Activated naive CD4-positive, alpha-beta T cell treated with anti-CD3 and anti-CD28 coated beads, Interleukin-2, amount 50 U/mL, for 24 hours (primary cell): ENCODE measurements around the gene SARNP.
A peak's percentile ranks its signal among the peaks of the same experiment; 100 is the strongest.

ENCODE experiments used
- H3K27ac Mint-ChIP-seq: one replicate; pipeline ENCODE4 v1.8.0; 2021; ENCODE audit warnings: mild to moderate bottlenecking, mixed read lengths
- H3K27me3 Mint-ChIP-seq: one replicate; pipeline ENCODE4 v1.8.0; 2021; ENCODE audit warnings: mixed read lengths
- H3K36me3 Mint-ChIP-seq: one replicate; pipeline ENCODE4 v1.8.0; 2021; ENCODE audit warnings: mixed read lengths
- H3K4me1 Mint-ChIP-seq: one replicate; pipeline ENCODE4 v1.8.0; 2021; ENCODE audit warnings: mixed read lengths
- H3K4me3 Mint-ChIP-seq: one replicate; pipeline ENCODE4 v1.8.0; 2021; ENCODE audit warnings: mild to moderate bottlenecking, mixed read lengths
- H3K9me3 Mint-ChIP-seq: one replicate; pipeline ENCODE4 v1.8.0; 2021; ENCODE audit warnings: mixed read lengths

The SARNP gene

GRCh38 chr12:55822228-55822627, 4.7 kb upstream of the SARNP start:
- no peaks in the 10 kb centered on the region for H3K27me3 Mint-ChIP-seq
- peaks cover 46% of the 10 kb centered on the region for H3K4me1 Mint-ChIP-seq
- no peaks in the 10 kb centered on the region for H3K9me3 Mint-ChIP-seq
- H3K4me3 Mint-ChIP-seq: no peak overlapping the region
- peak overlapping the region; percentile 8 for H3K27ac Mint-ChIP-seq
- peaks cover 4% of the 10 kb centered on the region for H3K36me3 Mint-ChIP-seq

- H3K9me3 Mint-ChIP-seq: no peaks in the 10 kb centered on the region
- H3K27ac Mint-ChIP-seq: peak overlapping the region; percentile 72
- H3K4me1 Mint-ChIP-seq: peaks cover 38% of the 10 kb centered on the region
- H3K36me3 Mint-ChIP-seq: peaks cover 2% of the 10 kb centered on the region
- H3K4me3 Mint-ChIP-seq: no peak overlapping the region
- H3K27me3 Mint-ChIP-seq: no peaks in the 10 kb centered on the region
Observed at GRCh38 chr12:55820679-55821078, 3.2 kb upstream of the SARNP start.

DNA sequence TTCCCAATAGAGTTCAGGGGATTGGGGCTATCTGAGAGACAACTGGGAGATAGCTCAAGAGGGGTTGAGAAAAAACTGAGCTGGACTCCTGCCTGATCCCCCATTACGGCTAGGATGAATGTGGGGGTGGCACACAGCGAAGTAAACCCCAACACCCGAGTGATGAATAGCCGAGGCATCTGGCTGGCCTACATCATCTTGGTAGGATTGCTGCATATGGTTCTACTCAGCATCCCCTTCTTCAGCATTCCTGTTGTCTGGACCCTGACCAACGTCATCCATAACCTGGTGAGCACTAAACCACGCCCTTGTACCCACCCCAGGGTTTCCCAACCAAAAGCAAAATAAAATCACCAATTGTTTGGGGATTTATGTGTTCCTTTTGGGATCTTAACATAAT, 1.4 kb upstream of the SARNP start:
- peak overlapping the region; percentile 32 for H3K27ac Mint-ChIP-seq
- peaks cover 41% of the 10 kb centered on the region for H3K4me1 Mint-ChIP-seq
- no peak overlapping the region for H3K4me3 Mint-ChIP-seq
- no peaks in the 10 kb centered on the region for H3K9me3 Mint-ChIP-seq
- no peaks in the 10 kb centered on the region for H3K36me3 Mint-ChIP-seq
- no peaks in the 10 kb centered on the region for H3K27me3 Mint-ChIP-seq

DNA sequence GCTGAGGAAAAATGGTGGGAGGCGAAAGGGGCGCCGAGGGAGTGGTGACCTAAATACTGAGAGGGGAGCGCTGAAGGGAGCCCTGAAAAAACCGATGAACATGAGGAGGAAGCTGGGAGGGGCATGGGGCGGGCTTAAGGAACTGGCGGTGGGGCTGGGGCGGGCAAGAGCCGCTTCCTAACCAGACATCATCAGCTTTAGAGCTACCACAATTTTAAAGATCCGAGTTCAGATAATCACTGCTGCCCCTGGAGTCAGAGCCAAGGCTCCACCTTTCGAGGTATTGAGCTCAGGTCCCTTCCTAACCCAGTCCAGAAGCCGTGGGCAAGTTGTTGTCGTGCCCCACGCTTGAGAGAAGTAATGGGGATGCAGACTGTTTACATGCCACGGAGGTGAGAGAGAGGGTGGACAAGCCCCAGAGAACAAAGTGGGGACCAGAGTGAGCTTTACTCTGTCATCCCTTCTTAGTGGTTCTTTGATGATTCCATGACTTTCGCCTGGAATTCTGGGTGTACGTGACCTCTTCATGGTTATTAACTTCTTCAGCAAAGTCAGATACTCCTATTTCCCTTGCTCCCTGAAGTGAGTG, 710 bp upstream of the SARNP start:
- no peak overlapping the region for H3K4me3 Mint-ChIP-seq
- no peaks in the 10 kb centered on the region for H3K27me3 Mint-ChIP-seq
- H3K4me1 Mint-ChIP-seq: peaks cover 42% of the 10 kb centered on the region
- no peaks in the 10 kb centered on the region for H3K9me3 Mint-ChIP-seq
- H3K36me3 Mint-ChIP-seq: peaks cover under 1% of the 10 kb centered on the region
- peak overlapping the region; percentile 32 for H3K27ac Mint-ChIP-seq

- H3K4me3 Mint-ChIP-seq: no peak overlapping the region
- H3K36me3 Mint-ChIP-seq: peaks cover 4% of the 10 kb centered on the region
- peaks cover 55% of the 10 kb centered on the region for H3K4me1 Mint-ChIP-seq
- no peaks in the 10 kb centered on the region for H3K27me3 Mint-ChIP-seq
- no peak overlapping the region for H3K27ac Mint-ChIP-seq
- H3K9me3 Mint-ChIP-seq: no peaks in the 10 kb centered on the region
Observed at GRCh38 chr12:55816881-55817344, 611 bp downstream of the SARNP start.

- no peaks in the 10 kb centered on the region for H3K27me3 Mint-ChIP-seq
- H3K9me3 Mint-ChIP-seq: no peaks in the 10 kb centered on the region
- peaks cover 64% of the 10 kb centered on the region for H3K4me1 Mint-ChIP-seq
- no peak overlapping the region for H3K27ac Mint-ChIP-seq
- H3K4me3 Mint-ChIP-seq: peak overlapping the region; percentile 20
- H3K36me3 Mint-ChIP-seq: peaks cover 4% of the 10 kb centered on the region
Observed at GRCh38 chr12:55815473-55815872, 2.1 kb downstream of the SARNP start.

GRCh38 chr12:55814257-55814656, 3.3 kb downstream of the SARNP start:
- H3K4me1 Mint-ChIP-seq: peaks cover 64% of the 10 kb centered on the region
- peak overlapping the region; percentile 1 for H3K4me3 Mint-ChIP-seq
- no peaks in the 10 kb centered on the region for H3K27me3 Mint-ChIP-seq
- peaks cover 4% of the 10 kb centered on the region for H3K36me3 Mint-ChIP-seq
- no peaks in the 10 kb centered on the region for H3K9me3 Mint-ChIP-seq
- no peak overlapping the region for H3K27ac Mint-ChIP-seq

DNA sequence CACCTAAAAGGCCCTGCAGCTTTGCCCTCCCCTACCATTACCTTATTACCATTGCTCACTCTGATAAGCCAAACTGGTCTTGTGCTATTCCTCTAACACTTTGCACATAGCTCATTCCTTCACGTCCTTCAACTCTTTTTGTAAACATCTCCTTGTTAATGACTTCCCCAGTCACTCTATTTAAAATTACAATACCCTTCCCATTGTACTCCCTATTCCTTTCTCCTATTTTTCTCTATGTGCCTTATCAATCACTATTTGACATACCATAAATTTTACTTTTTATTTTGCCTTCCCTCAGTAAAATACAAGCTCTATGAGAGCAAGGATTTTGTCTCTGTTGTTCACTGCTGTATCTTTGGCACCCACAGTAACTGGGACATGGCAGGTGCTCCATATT, 5.4 kb downstream of the SARNP start:
- no peaks in the 10 kb centered on the region for H3K27me3 Mint-ChIP-seq
- H3K9me3 Mint-ChIP-seq: no peaks in the 10 kb centered on the region
- no peak overlapping the region for H3K4me3 Mint-ChIP-seq
- H3K4me1 Mint-ChIP-seq: peaks cover 60% of the 10 kb centered on the region
- peaks cover 4% of the 10 kb centered on the region for H3K36me3 Mint-ChIP-seq
- H3K27ac Mint-ChIP-seq: peak overlapping the region; percentile 81

- Mint-ChIP-seq H3K4me1 (peaks cover 51% of the 10 kb centered on the region), H3K4me3 (no peak overlapping the region), H3K36me3 (peaks cover 4% of the 10 kb centered on the region), H3K27ac (no peak overlapping the region), H3K27me3 (no peaks in the 10 kb centered on the region), H3K9me3 (no peaks in the 10 kb centered on the region)
Observed at GRCh38 chr12:55809274-55809673, 8.2 kb downstream of the SARNP start.

GRCh38 chr12:55806982-55807381, 10.5 kb downstream of the SARNP start:
- Mint-ChIP-seq H3K27me3 (no peaks in the 10 kb centered on the region), H3K4me1 (peaks cover 39% of the 10 kb centered on the region), H3K27ac (no peak overlapping the region), H3K9me3 (no peaks in the 10 kb centered on the region), H3K36me3 (peaks cover 3% of the 10 kb centered on the region), H3K4me3 (no peak overlapping the region)

- peak overlapping the region; percentile 27 for H3K27ac Mint-ChIP-seq
Observed at GRCh38 chr12:55797550-55797949, 20.0 kb downstream of the SARNP start.

GRCh38 chr12:55797068-55797467, 20.5 kb downstream of the SARNP start:
- peaks cover 13% of the 10 kb centered on the region for H3K36me3 Mint-ChIP-seq
- no peaks in the 10 kb centered on the region for H3K9me3 Mint-ChIP-seq
- no peak overlapping the region for H3K27ac Mint-ChIP-seq
- H3K4me1 Mint-ChIP-seq: peaks cover 14% of the 10 kb centered on the region
- H3K27me3 Mint-ChIP-seq: no peaks in the 10 kb centered on the region
- H3K4me3 Mint-ChIP-seq: no peak overlapping the region

More at GRCh38 chr12:55797550-55797949, 20.0 kb downstream of the SARNP start:
- Mint-ChIP-seq H3K27me3 (no peaks in the 10 kb centered on the region), H3K9me3 (no peaks in the 10 kb centered on the region), H3K4me1 (peaks cover 14% of the 10 kb centered on the region), H3K36me3 (peaks cover 13% of the 10 kb centered on the region), H3K4me3 (no peak overlapping the region)

DNA sequence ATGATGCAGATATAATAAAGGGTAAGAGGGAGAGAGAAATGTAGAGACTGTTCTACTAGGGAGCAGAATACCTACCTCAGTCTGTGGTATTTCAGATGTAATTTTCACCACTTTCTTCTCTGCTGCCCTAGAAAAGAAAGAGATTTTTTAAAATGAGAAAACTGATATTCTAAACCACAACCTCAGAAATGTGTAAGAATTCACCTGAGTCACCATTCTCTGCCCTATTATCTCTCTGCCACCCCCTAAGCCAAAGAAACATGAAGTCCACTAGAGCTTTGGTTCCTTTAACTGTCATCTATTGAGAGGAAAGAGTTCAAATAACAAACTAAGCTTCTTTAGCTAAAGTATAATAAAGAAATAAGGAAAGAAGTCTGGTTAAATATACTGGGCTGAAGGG, 21.6 kb downstream of the SARNP start:
- H3K4me3 Mint-ChIP-seq: no peak overlapping the region
- peaks cover 14% of the 10 kb centered on the region for H3K36me3 Mint-ChIP-seq
- H3K27ac Mint-ChIP-seq: no peak overlapping the region
- H3K9me3 Mint-ChIP-seq: no peaks in the 10 kb centered on the region
- H3K27me3 Mint-ChIP-seq: no peaks in the 10 kb centered on the region
- peaks cover 10% of the 10 kb centered on the region for H3K4me1 Mint-ChIP-seq

- H3K4me3 Mint-ChIP-seq: no peak overlapping the region
- H3K9me3 Mint-ChIP-seq: no peaks in the 10 kb centered on the region
- no peaks in the 10 kb centered on the region for H3K4me1 Mint-ChIP-seq
- H3K27ac Mint-ChIP-seq: no peak overlapping the region
- no peaks in the 10 kb centered on the region for H3K27me3 Mint-ChIP-seq
- H3K36me3 Mint-ChIP-seq: peaks cover 21% of the 10 kb centered on the region
Observed at GRCh38 chr12:55789893-55790292, 27.6 kb downstream of the SARNP start.

- H3K9me3 Mint-ChIP-seq: no peaks in the 10 kb centered on the region
- H3K4me3 Mint-ChIP-seq: no peak overlapping the region
- no peaks in the 10 kb centered on the region for H3K27me3 Mint-ChIP-seq
- H3K36me3 Mint-ChIP-seq: peaks cover 18% of the 10 kb centered on the region
- H3K4me1 Mint-ChIP-seq: no peaks in the 10 kb centered on the region
- H3K27ac Mint-ChIP-seq: no peak overlapping the region
Observed at GRCh38 chr12:55789171-55789570, 28.4 kb downstream of the SARNP start.

GRCh38 chr12:55788546-55788945, 29.0 kb downstream of the SARNP start:
- Mint-ChIP-seq H3K27me3 (no peaks in the 10 kb centered on the region), H3K36me3 (peaks cover 17% of the 10 kb centered on the region), H3K4me3 (no peak overlapping the region), H3K27ac (no peak overlapping the region), H3K9me3 (no peaks in the 10 kb centered on the region), H3K4me1 (no peaks in the 10 kb centered on the region)

DNA sequence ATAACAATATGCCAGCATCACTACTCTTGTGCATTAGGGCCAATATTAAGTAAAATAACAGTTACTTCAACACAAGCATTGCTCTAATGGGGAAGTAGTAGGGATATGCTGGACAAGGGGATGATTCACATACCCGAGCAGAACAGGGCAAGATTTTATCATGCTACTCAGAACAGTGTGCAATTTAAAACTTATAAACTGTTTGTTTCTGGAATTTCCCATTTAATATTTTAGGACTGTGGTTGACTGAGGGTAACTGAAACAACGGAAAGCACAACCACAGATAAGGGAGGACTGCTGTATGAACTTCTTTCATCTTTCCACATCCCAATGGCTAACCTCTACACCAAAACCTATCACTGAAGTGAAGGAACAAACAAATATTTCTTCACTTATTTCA, 36.8 kb downstream of the SARNP start:
- Mint-ChIP-seq H3K4me1 (peaks cover 5% of the 10 kb centered on the region), H3K4me3 (no peak overlapping the region), H3K36me3 (peaks cover 3% of the 10 kb centered on the region), H3K27me3 (no peaks in the 10 kb centered on the region), H3K9me3 (no peaks in the 10 kb centered on the region), H3K27ac (no peak overlapping the region)
